GM19455 (cell line): ENCODE measurements around the gene HS6ST1.

Experiments
- ATAC-seq: cut with Tn5 transposase; IDR thresholded peaks from one replicate; pipeline ENCODE4 v1.9.1; 2021; ENCODE audit not compliant: unreplicated experiment

Gene HS6ST1

GRCh38 chr2:128348701-128349100 is 30.0 kb upstream of the HS6ST1 start:
- no peak for ATAC-seq

- ATAC-seq: no peak
These were observed 29.3 kb upstream of the HS6ST1 start for GRCh38 chr2:128347701-128348539.

- no peak for ATAC-seq
These were observed 28.5 kb upstream of the HS6ST1 start for GRCh38 chr2:128347171-128347558.

- no peak for ATAC-seq
These were observed 27.9 kb upstream of the HS6ST1 start for GRCh38 chr2:128346291-128347170.

GRCh38 chr2:128345436-128346165 is 26.9 kb upstream of the HS6ST1 start:
- no peak for ATAC-seq

GRCh38 chr2:128344101-128344500 is 25.4 kb upstream of the HS6ST1 start:
- no peak for ATAC-seq

- no peak for ATAC-seq
These were observed 24.8 kb upstream of the HS6ST1 start for GRCh38 chr2:128343459-128343858.

GRCh38 chr2:128342550-128342949 is 23.9 kb upstream of the HS6ST1 start:
- ATAC-seq: no peak

- no peak for ATAC-seq
These were observed 23.0 kb upstream of the HS6ST1 start for GRCh38 chr2:128341621-128342020.

GRCh38 chr2:128332091-128332634 is 13.5 kb upstream of the HS6ST1 start:
- no peak for ATAC-seq

GRCh38 chr2:128330583-128330982 is 11.9 kb upstream of the HS6ST1 start:
- no peak for ATAC-seq

GRCh38 chr2:128329607-128330006 is 10.9 kb upstream of the HS6ST1 start:
- no peak for ATAC-seq

GRCh38 chr2:128327180-128327964 is 8.7 kb upstream of the HS6ST1 start:
- ATAC-seq: no peak

- no peak for ATAC-seq
These were observed 7.7 kb upstream of the HS6ST1 start for GRCh38 chr2:128326346-128326745.

- no peak for ATAC-seq
These were observed 7.0 kb upstream of the HS6ST1 start for GRCh38 chr2:128325611-128326181.

- ATAC-seq: no peak
These were observed 6.3 kb upstream of the HS6ST1 start for GRCh38 chr2:128324897-128325410.

- no peak for ATAC-seq
These were observed 5.6 kb upstream of the HS6ST1 start for GRCh38 chr2:128324008-128324896.

GRCh38 chr2:128323555-128323931 is 4.9 kb upstream of the HS6ST1 start:
- ATAC-seq: no peak
